NCI-H2029 (cell line): ENCODE results near the gene OPN1SW.

Source experiments
- DNase-seq: peaks from one replicate; lab custom pipeline; 2025; lab: John Stamatoyannopoulos, UW

OPN1SW gene

DNA sequence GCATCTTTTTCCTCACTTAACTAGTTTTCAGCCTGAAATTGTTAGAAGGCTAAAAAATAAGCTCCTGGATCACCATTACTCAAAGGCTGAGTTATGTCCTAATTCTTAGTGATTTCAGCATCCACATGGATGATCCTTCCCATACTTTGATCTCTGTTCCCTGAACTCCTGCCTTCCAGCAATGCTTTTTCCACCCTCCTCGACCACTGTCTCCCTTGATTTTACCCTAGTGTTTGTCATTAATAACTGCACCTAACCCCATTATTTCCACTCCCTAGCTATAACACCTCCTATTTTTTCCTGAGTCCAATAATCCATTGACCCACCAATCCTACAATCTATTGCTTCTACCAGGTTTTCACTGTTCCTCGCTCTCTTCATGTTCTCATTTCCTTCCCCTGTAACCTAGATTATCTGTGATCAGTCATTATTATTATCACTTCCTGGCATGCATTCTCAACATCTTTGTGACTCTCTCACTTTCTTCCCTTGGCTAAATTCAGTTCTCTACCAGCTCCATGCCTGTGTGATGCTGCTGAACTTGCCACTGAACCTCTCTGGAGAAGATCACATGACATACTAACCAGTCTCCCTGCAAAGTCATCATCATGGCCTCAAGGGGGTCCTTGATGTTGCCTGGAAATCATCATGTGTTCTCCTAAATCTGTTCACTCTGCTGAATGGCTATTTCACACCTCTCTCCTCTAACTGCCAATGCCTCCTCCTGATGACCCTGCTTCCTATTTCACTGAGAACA lies 42.9 kb downstream of the OPN1SW start:
- DNase-seq, result no peak

DNA sequence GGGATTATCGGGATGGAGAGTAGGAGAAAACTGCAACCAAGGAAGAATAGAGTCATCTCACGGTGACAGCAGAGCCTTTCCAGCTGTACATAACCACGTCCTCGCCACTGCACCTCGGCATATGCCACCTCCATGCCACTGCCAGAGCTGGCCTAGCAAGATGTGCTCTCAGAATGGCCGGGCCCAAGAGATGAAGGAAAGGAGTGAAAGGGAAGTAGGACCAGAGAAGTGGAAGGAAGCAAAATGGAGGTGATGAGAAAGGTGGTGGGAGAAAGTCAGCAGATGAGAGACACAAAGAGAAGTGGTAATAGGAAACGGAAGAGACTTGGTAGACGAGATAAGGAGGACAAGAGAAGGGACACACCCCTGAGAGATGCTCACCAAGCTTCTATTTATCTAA lies 44.4 kb downstream of the OPN1SW start:
- DNase-seq, result no peak

DNA sequence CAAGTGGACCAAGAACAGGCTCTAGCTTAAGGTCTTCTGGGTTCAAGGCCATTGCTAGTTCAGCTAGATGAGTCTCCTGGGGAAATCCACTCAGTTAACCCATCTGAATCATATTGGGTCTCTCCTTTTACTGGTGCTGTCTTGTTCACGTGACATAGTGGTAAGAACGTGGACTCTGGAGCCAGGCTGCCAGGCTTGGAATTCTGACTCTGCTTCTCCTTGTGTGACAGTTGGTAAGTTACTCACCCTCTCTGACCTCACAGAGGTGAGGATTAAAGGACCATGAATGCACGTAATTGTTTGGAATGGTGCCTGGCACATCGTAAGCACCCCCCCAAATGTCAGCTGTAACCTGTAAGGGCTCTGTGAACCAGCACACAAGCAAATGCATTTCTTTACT lies 46.1 kb downstream of the OPN1SW start:
- DNase-seq, result no peak

- DNase-seq, result no peak
Observed at GRCh38 chr7:128728598-128728997, 47.0 kb downstream of the OPN1SW start.

GRCh38 chr7:128727239-128727638 lies 48.4 kb downstream of the OPN1SW start:
- no peak for DNase-seq

GRCh38 chr7:128726737-128727072 lies 48.9 kb downstream of the OPN1SW start:
- no peak for DNase-seq

DNA sequence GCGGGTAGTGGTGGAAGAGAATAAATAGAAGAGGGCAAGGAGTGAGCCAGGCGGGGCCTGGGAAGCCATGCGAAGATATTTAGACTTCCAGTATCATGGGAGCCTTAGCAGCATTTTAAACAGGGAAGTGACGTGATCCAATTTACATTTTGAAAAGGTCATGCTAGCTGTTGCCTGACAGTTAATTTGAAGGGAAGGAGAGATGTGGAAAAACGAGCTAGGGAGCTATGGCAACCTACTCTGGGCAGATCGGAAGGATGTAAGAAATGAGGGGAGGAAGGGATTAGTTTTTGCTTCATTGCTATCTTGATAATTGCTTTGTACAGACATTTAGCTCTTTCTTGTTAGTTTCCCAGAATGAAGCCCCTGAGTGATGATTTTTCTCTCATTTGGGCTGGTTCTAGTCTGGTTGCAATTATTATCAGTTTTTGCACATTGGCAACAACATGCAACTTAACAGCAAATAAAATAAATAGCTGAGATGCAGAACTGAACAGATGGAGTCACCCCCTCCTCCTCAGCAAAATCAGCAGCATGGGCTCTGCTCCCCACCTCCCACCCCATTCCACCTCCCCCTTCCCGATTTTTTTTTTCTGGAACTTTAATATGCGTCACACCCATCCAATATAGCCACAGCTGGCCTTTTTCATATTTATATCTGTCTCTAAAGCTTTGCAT lies 49.4 kb downstream of the OPN1SW start:
- DNase-seq, result no peak

DNA sequence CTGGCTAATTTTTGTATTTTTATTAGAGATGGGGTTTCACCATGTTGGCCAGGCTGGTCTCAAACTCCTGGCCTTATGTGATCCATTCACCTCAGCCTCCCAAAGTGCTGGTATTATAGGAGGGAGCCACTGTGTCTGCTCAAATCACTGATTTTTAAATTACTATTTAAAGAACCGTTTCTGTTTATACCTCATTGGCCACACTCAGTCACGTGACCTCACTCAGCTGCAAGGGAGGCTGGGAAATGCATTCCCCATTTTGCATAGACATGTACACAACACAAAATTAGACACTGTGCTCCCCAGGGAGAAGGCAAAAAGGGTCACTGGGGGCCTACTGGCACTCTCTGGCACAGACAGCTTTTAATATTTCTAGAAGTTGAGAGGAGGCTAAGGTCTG lies 50.1 kb downstream of the OPN1SW start:
- DNase-seq, result no peak

DNA sequence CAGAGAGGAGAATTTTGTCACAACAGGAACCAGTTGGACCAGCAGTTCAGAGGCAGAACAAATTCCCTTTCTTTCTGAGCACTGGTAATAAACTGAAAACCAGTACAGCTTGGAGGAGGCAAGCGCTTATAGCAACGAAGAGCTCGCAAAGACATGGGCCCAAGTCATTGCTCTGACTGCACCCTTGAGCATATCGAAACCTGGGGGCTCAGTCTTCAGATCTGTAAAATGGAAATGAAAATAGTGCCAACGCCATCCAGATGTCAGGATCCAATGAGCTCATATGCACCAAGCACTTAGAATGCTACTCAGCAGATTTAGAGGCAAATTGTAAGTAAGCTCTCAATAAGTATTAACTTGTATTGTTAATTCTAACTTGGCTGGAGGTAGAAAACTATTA lies 50.9 kb downstream of the OPN1SW start:
- no peak for DNase-seq
